PC-9 (cell line): Measurements from ENCODE around the gene GMEB1.

Experiments used
- EZH2 ChIP-seq: fragments of 200-600 bp; sonication (generic); IDR thresholded peaks from 2 replicates; pipeline ENCODE4 v1.8.0; 2017; ENCODE audit warnings: antibody characterized with exemption, low read depth
- TF ChIP-seq, protein P1 (sequence below): fragments of 200-600 bp; sonication (generic); conservative IDR thresholded peaks from 2 replicates; pipeline ENCODE4 v1.6.1; 2017; ENCODE audit warnings: mixed run types, antibody characterized with exemption, mild to moderate bottlenecking, moderate library complexity

DNA sequence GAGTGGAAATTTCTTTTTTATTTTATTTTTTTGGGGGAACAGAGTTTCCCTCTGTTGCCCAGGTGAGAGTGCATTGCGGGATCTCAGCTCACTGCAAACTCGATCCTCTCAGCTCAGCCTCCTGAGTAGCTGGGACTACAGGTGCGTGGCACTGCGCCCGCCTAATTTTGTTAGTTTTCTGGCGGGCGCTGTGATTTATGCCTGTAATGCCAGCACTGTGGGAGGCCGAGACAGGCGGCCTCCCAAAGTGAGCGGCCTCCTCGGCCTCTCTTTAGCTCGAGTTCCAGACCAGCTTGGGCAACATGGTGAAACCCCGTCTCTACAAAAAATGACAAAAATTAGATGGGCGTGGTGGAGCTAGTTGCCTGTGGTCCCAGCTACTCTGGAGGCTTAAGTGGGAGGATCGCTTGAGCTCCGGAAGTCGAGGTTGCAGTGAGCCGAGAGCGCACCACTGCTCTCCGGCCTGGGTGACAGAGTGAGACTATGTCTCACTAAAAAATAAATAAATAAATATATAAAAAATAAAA lies 2.7 kb downstream of the GMEB1 start:
- TF ChIP-seq, protein P1, sequence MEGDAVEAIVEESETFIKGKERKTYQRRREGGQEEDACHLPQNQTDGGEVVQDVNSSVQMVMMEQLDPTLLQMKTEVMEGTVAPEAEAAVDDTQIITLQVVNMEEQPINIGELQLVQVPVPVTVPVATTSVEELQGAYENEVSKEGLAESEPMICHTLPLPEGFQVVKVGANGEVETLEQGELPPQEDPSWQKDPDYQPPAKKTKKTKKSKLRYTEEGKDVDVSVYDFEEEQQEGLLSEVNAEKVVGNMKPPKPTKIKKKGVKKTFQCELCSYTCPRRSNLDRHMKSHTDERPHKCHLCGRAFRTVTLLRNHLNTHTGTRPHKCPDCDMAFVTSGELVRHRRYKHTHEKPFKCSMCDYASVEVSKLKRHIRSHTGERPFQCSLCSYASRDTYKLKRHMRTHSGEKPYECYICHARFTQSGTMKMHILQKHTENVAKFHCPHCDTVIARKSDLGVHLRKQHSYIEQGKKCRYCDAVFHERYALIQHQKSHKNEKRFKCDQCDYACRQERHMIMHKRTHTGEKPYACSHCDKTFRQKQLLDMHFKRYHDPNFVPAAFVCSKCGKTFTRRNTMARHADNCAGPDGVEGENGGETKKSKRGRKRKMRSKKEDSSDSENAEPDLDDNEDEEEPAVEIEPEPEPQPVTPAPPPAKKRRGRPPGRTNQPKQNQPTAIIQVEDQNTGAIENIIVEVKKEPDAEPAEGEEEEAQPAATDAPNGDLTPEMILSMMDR = no peak
- TF ChIP-seq EZH2 = no peak
